K562 (cell line): ENCODE data around the gene HGS. TPM values are rescaled to one million over a fixed set of nuclear protein-coding genes. Genes with fewer than 3 reads are reported as not detected.
A peak's percentile ranks its signal among the peaks of the same experiment; 100 is the strongest.

Source experiments
- ATAC-seq: fragments of 200-7000 bp; cut with Tn5 transposase; 3 replicates; pipeline ENCODE4 v1.9.1; 2020; ENCODE audit warnings: moderate library complexity
- BruUV-seq: library from RNA; stranded (reverse); fragments of 400-500 nt; replicated peaks from 2 replicates; lab custom pipeline; 2021; lab: Mats Ljungman, UMichigan
- CTCF ChIA-PET: fragments of 300-600 bp; formaldehyde crosslinking; extraction: SDS; loops from one replicate; lab custom pipeline; 2021; ENCODE audit warnings: low intra/inter-chr PET ratio; lab: Yijun Ruan, JAX
- POLR2A ChIA-PET: fragments of 300-600, 350-650 bp; sonication (Branson Sonifier 250); formaldehyde crosslinking; extraction: SDS; loops from one replicate; lab custom pipeline; 2021; ENCODE audit warnings: antibody characterized with exemption, inconsistent platforms; lab: Yijun Ruan, JAX
- DNase-seq, 4 experiments: peaks; one replicate each; pipeline versions ENCODE4 v3.0.0 to v3.0.0-alpha.2; 2011 to 2018; ENCODE audit warnings: low spot score in 3 of 4, mixed read lengths in 3 of 4; ENCODE audit errors: extremely low read depth in 1 of 4
- FAIRE-seq: peaks from 2 replicates; lab custom pipeline; 2011; peaks lifted over from hg19 to GRCh38; lab: Jason Lieb, UNC
- H2AFZ ChIP-seq: 2 replicates; pipeline ENCODE4 v1.6.0; 2011; ENCODE audit warnings: low read depth, low read length, control low read depth, inconsistent platforms
- H3K27ac ChIP-seq: fragments of 200-600 bp; 3 replicates; pipeline ENCODE4 v1.8.0; 2011; ENCODE audit warnings: low read depth, mild to moderate bottlenecking, control low read depth, inconsistent platforms, low read length, moderate library complexity, mixed read lengths; ENCODE audit errors: extremely low read depth
- H3K27me3 ChIP-seq, 2 experiments: fragments of 300-600 bp in 1 of 2; 2 replicates in 1 of 2; 3 replicates in 1 of 2; pipeline versions ENCODE4 v1.6.0 to v1.8.0; 2011; ENCODE audit warnings: inconsistent platforms in 2 of 2, low read length in 2 of 2, mild to moderate bottlenecking in 1 of 2, mixed read lengths in 1 of 2, moderate library complexity in 1 of 2; ENCODE audit not compliant: control insufficient read depth in 2 of 2, insufficient read depth in 2 of 2
- H3K36me3 ChIP-seq: fragments of 300-600 bp; 3 replicates; pipeline ENCODE4 v1.8.0; 2011; ENCODE audit warnings: mild to moderate bottlenecking, low read length, inconsistent platforms; ENCODE audit not compliant: control insufficient read depth, insufficient read depth
- H3K4me1 ChIP-seq, 2 experiments: fragments of 200-600 bp in 1 of 2; replicated peaks in 1 of 2; 2 replicates in 1 of 2; 3 replicates in 1 of 2; pipeline versions ENCODE4 v1.5.1 to v1.8.0; 2011; ENCODE audit warnings: inconsistent platforms in 2 of 2, low read length in 2 of 2, mild to moderate bottlenecking in 1 of 2, mixed read lengths in 1 of 2, moderate library complexity in 1 of 2; ENCODE audit not compliant: control insufficient read depth in 2 of 2, insufficient read depth in 2 of 2
- H3K4me2 ChIP-seq: 2 replicates; pipeline ENCODE4 v1.6.1; 2011; ENCODE audit warnings: low read length, control low read depth, inconsistent platforms, mixed read lengths; ENCODE audit not compliant: insufficient read depth
- H3K4me3 ChIP-seq: fragments of 200-600 bp; sonication (generic), shearing (Covaris generic); 2 replicates; pipeline ENCODE4 v1.5.1; 2016; ENCODE audit warnings: control low read depth, inconsistent platforms
- H3K79me2 ChIP-seq: fragments of 200-600 bp; 3 replicates; pipeline ENCODE4 v1.8.0; 2011; ENCODE audit warnings: low read length, inconsistent platforms; ENCODE audit not compliant: control insufficient read depth, insufficient read depth
- H3K9ac ChIP-seq, 2 experiments: 2 replicates each; pipeline versions ENCODE4 v1.6.0 to v1.6.1; 2011; ENCODE audit warnings: low read depth in 2 of 2, low read length in 2 of 2, control low read depth in 1 of 2, inconsistent platforms in 1 of 2, mild to moderate bottlenecking in 1 of 2, mixed read lengths in 1 of 2; ENCODE audit not compliant: insufficient read depth in 1 of 2
- H3K9me1 ChIP-seq: one replicate; pipeline ENCODE4 v1.6.0; 2011; ENCODE audit warnings: inconsistent platforms, mild to moderate bottlenecking, low read length, moderate library complexity; ENCODE audit not compliant: control insufficient read depth, insufficient read depth
- H3K9me3 ChIP-seq: replicated peaks from 2 replicates; pipeline ENCODE4 v1.5.1; 2011; ENCODE audit warnings: low read depth, low read length, inconsistent platforms; ENCODE audit not compliant: control insufficient read depth, insufficient read depth
- H4K20me1 ChIP-seq: replicated peaks from 2 replicates; pipeline ENCODE4 v1.6.1; 2011; ENCODE audit warnings: low read length, inconsistent platforms, mixed read lengths; ENCODE audit not compliant: control insufficient read depth, insufficient read depth
- GTF2A2 ChIP-seq: IDR thresholded peaks from 2 replicates; pipeline ENCODE4 v1.6.1; 2016; ENCODE audit warnings: mild to moderate bottlenecking, missing genetic modification characterization, missing compliant biosample characterization
- ILF3 ChIP-seq: fragments of 450-650 bp; IDR thresholded peaks from 2 replicates; pipeline ENCODE4 v1.6.1; 2018; ENCODE audit warnings: antibody characterized with exemption, mild to moderate bottlenecking, moderate library complexity, borderline replicate concordance
- MAZ ChIP-seq, 2 experiments: fragments of 450-650 bp in 1 of 2; sonication (generic) in 1 of 2; formaldehyde crosslinking; IDR thresholded peaks in 1 of 2; conservative IDR thresholded peaks in 1 of 2; 2 replicates each; pipeline versions ENCODE4 v1.4.0 to v1.5.0; 2020; ENCODE audit warnings: mild to moderate bottlenecking in 1 of 2, missing genetic modification reagents in 1 of 2
- POLR2G ChIP-seq: fragments of 200-400 bp; formaldehyde crosslinking; IDR thresholded peaks from 2 replicates; pipeline ENCODE4 v1.6.1; 2017; ENCODE audit warnings: low read depth, mild to moderate bottlenecking, antibody characterized with exemption, low read length, moderate library complexity
- SRF ChIP-seq, 2 experiments: fragments of 250-450, 450-650 bp in 1 of 2; sonication (Bioruptor Pico) in 1 of 2; sonication (generic) in 1 of 2; formaldehyde crosslinking; IDR thresholded peaks; 2 replicates each; pipeline versions ENCODE4 v1.5.0 to v1.5.1; 2020 to 2022; ENCODE audit warnings: mild to moderate bottlenecking in 1 of 2, missing genetic modification reagents in 1 of 2
- TCF7L2 ChIP-seq: fragments of 150-350 bp; IDR thresholded peaks from 2 replicates; pipeline ENCODE4 v1.6.1; 2016; ENCODE audit warnings: low read depth, mild to moderate bottlenecking, low read length, moderate library complexity
- TFAM ChIP-seq: fragments of 250-450 bp; sonication (Bioruptor Pico); conservative IDR thresholded peaks from 2 replicates; pipeline ENCODE4 v1.5.0; 2021; ENCODE audit warnings: mild to moderate bottlenecking, moderate library complexity
- TSC22D4 ChIP-seq: fragments of 450-650 bp; IDR thresholded peaks from 2 replicates; pipeline ENCODE4 v1.6.1; 2016; ENCODE audit warnings: missing genetic modification characterization, missing biosample characterization, control low read depth
- ZNF609 ChIP-seq: sonication (generic); formaldehyde crosslinking; IDR thresholded peaks from 2 replicates; pipeline ENCODE4 v1.8.1; 2023; ENCODE audit warnings: missing genetic modification reagents, mild to moderate bottlenecking, borderline replicate concordance
- WGBS: fragments of 100-300 bp; shearing (Covaris generic); methylation state at CpG from one replicate; pipeline ENCODE4 v1.1.6; 2016; ENCODE audit warnings: low coverage, mixed read lengths; ENCODE audit not compliant: insufficient coverage; ENCODE audit errors: missing lambda C conversion rate; 5-methylcytosine and 5-hydroxymethylcytosine counted together
- in situ Hi-C: fragments of 300-500 bp; cut with MboI; formaldehyde crosslinking; loops from 4 replicates; pipeline ENCODE4 v1.15.0; 2018; ENCODE audit warnings: inconsistent platforms, mixed read lengths
- intact Hi-C: fragments of 100-400 bp; cut with micrococcal nuclease; formaldehyde crosslinking; loops from 2 replicates; pipeline ENCODE4 v1.14.2; 2022
- polyA plus RNA-seq, 8 experiments: library from polyadenylated mRNA; depleted of rRNA in 4 of 8; stranded (reverse) in 5 of 8; unstranded in 3 of 8; fragments of >200 nt; fragmentation: Nextera tagmentation in 2 of 8; fragmentation: Illumina TruSeq in 1 of 8; extraction: Ambion mirVana in 2 of 8; extraction: Trizol in 1 of 8; gene quantifications; 2 replicates each; pipeline versions ENCODE4 v1.2.1 to v1.2.3, GENCODE V29; 2011 to 2014; ENCODE audit warnings: inconsistent platforms in 1 of 8, missing spikeins in 1 of 8
- total RNA-seq, 7 experiments: library from RNA; depleted of rRNA in 6 of 7; stranded (reverse); fragments of >200 nt in 6 of 7; fragmentation: Illumina TruSeq in 2 of 7; extraction: Trizol in 2 of 7; gene quantifications; 2 replicates each; pipeline versions ENCODE4 v1.2.1 to v1.2.3, GENCODE V29; 2011 to 2021; ENCODE audit warnings: low replicate concordance in 1 of 7

HGS gene
- total and polyA plus RNA-seq, 9 of the 15 experiments (the other 6 are each of a cell fraction or from before 2014, with no cell fraction given): 3.9 to 176 (median 77.1) TPM

GRCh38 chr17:81693509-81694210, 9.8 kb downstream of the HGS start (continued):
- no peak for TF ChIP-seq ZNF609

GRCh38 chr17:81694810-81695209, 11.0 kb downstream of the HGS start:
- 82% methylated on average over 7 of the region's 19 CpGs for WGBS
- ChIA-PET POLR2A (interaction anchor here (0.5 to 2.4 kb wide), 3 partner anchors 10 to 192 kb away, joined by 3 to 24 read pairs (median 3); partner anchors contain the start of genes ARL16 and HGS), CTCF (no interaction called here)
- in situ Hi-C loops (no loop called here), intact Hi-C loops (no loop called here)
- peaks cover 98% of the 10 kb centered on the region for H3K36me3 ChIP-seq
- no peak overlapping the region for H3K9ac ChIP-seq
- H3K9me1 ChIP-seq: peaks cover 3% of the 10 kb centered on the region
- no peak overlapping the region for H2AFZ ChIP-seq
- no TSS peak for BruUV-seq
- H4K20me1 ChIP-seq: 0 out of 2 replicates have a peak, but pooled peaks cover 5% of the 10 kb centered on the region
- no peaks in the 10 kb centered on the region for H3K9me3 ChIP-seq
- TF ChIP-seq TSC22D4 (no peak), TCF7L2 (no peak), GTF2A2 (tag) (no peak), POLR2G (peak; percentile 52; the same call in 1 of the 2 replicates), TFAM (CRISPR knock-in tag) (no peak), MAZ (CRISPR knock-in tag; conservative IDR thresholded peaks at IDR 0.05 in 1 of 2, IDR thresholded peaks at IDR 0.05 in 1 of 2) (no peak), SRF (CRISPR knock-in tag; IDR thresholded peaks at IDR 0.05) (no peak), ILF3 (no peak)
- TF ChIP-seq, all 486 proteins: peak for 1
- DNase-seq (no peak), ATAC-seq (no peak), FAIRE-seq (no peak)
- H3K4me2 ChIP-seq: no peak overlapping the region
- no peak overlapping the region for H3K4me3 ChIP-seq
- H3K27ac ChIP-seq: no peak overlapping the region
- peaks cover 0 to 44% of the 10 kb centered on the region in 2 experiments; a peak in 2 of 5 replicates for H3K4me1 ChIP-seq
- peaks cover 4% of the 10 kb centered on the region for H3K79me2 ChIP-seq
- no peaks in the 10 kb centered on the region for H3K27me3 ChIP-seq
